GM18520 (cell line): Measurements from ENCODE around the gene RSPO4.
"Not testable (repeated sequence)": the region's sequence is repeated elsewhere in the genome, so short reads cannot be mapped to it uniquely, and the experiment has no call there.

Experiments
- ATAC-seq: cut with Tn5 transposase; IDR thresholded peaks from one replicate; pipeline ENCODE4 v1.9.1; 2021; ENCODE audit not compliant: unreplicated experiment

RSPO4 gene

GRCh38 chr20:1001911-1002681, at the start of gene RSPO4:
TSS of gene RSPO4 (minus strand) at chr20:1002311. CDS start at chr20:1002164, 147 bp downstream.
- ATAC-seq = no peak

- no peak for ATAC-seq
Measured at GRCh38 chr20:1050440-1050839, 48.3 kb upstream of the RSPO4 start.

- ATAC-seq = no peak
Measured at GRCh38 chr20:1045860-1046418, 43.8 kb upstream of the RSPO4 start.

GRCh38 chr20:1041845-1042390, 39.8 kb upstream of the RSPO4 start:
- ATAC-seq = no peak

- no peak for ATAC-seq
Measured at GRCh38 chr20:1038205-1038604, 36.1 kb upstream of the RSPO4 start.

GRCh38 chr20:1037039-1037438, 34.9 kb upstream of the RSPO4 start:
- no peak for ATAC-seq

- no peak for ATAC-seq
Measured at GRCh38 chr20:1035466-1035865, 33.4 kb upstream of the RSPO4 start.

GRCh38 chr20:1034415-1034789, 32.3 kb upstream of the RSPO4 start:
- ATAC-seq = no peak

GRCh38 chr20:1033751-1034414, 31.8 kb upstream of the RSPO4 start:
- no peak for ATAC-seq

GRCh38 chr20:1029980-1030379, 27.9 kb upstream of the RSPO4 start:
- no peak for ATAC-seq

GRCh38 chr20:1026214-1026613, 24.1 kb upstream of the RSPO4 start:
- ATAC-seq = not testable (repeated sequence)

- ATAC-seq = no peak
Measured at GRCh38 chr20:1022871-1023270, 20.8 kb upstream of the RSPO4 start.

GRCh38 chr20:1020614-1021013, 18.5 kb upstream of the RSPO4 start:
- ATAC-seq = no peak

- no peak for ATAC-seq
Measured at GRCh38 chr20:1019344-1019743, 17.2 kb upstream of the RSPO4 start.

- no peak for ATAC-seq
Measured at GRCh38 chr20:1017677-1018076, 15.6 kb upstream of the RSPO4 start.

- no peak for ATAC-seq
Measured at GRCh38 chr20:1015181-1015580, 13.1 kb upstream of the RSPO4 start.

GRCh38 chr20:1014471-1014870, 12.4 kb upstream of the RSPO4 start:
- ATAC-seq = no peak

- no peak for ATAC-seq
Measured at GRCh38 chr20:1013566-1014340, 11.6 kb upstream of the RSPO4 start.

- no peak for ATAC-seq
Measured at GRCh38 chr20:1012359-1013168, 10.5 kb upstream of the RSPO4 start.

GRCh38 chr20:1010659-1011058, 8.5 kb upstream of the RSPO4 start:
- ATAC-seq = no peak
